ENCODE data around the gene FAM53C.

GRCh38 chr5:138372653-138373052 is 34.6 kb downstream of the FAM53C start:
- no peak for TF ChIP-seq CTCF (IDR thresholded peaks at IDR 0.05)
- no peak for TF ChIP-seq POLR2A (IDR thresholded peaks at IDR 0.05)
